Endothelial cell of umbilical vein (primary cell): ENCODE results near the gene NUTF2. TPM values are rescaled to one million over a fixed set of nuclear protein-coding genes. Genes with fewer than 3 reads are reported as not detected.
A peak's percentile ranks its signal among the peaks of the same experiment; 100 is the strongest.

ENCODE experiments used
- BruUV-seq: library from RNA; stranded (reverse); fragments of 400-500 nt; replicated peaks from 2 replicates; lab custom pipeline; 2021; lab: Mats Ljungman, UMichigan
- CTCF ChIA-PET: fragments of 300-600, 350-600 bp; sonication (Branson Sonifier 250); formaldehyde crosslinking; loops from one replicate; lab custom pipeline; 2021; ENCODE audit warnings: antibody characterized with exemption, inconsistent platforms; lab: Charles Lee
- POLR2A ChIA-PET: fragments of 300-600, 350-600 bp; sonication (Branson Sonifier 250); formaldehyde crosslinking; loops from one replicate; lab custom pipeline; 2021; ENCODE audit warnings: antibody characterized with exemption, inconsistent platforms; lab: Charles Lee
- DNase-seq: peaks from one replicate; pipeline ENCODE4 v3.0.0-alpha.2; 2011; ENCODE audit warnings: low read depth, low spot score
- FAIRE-seq: peaks from 2 replicates; lab custom pipeline; 2011; peaks lifted over from hg19 to GRCh38; lab: Jason Lieb, UNC
- H2AFZ ChIP-seq: 2 replicates; pipeline ENCODE4 v1.6.0; 2012; ENCODE audit warnings: low read depth, low read length, control low read depth, inconsistent platforms
- H3K27ac ChIP-seq: 2 replicates; pipeline ENCODE4 v1.5.1; 2011; ENCODE audit warnings: low read depth, mild to moderate bottlenecking, control low read depth, low read length, moderate library complexity; ENCODE audit not compliant: insufficient read depth
- H3K27me3 ChIP-seq, 2 experiments: 2 replicates each; pipeline versions ENCODE4 v1.6.0 to v1.6.1; 2011; ENCODE audit warnings: low read length in 2 of 2, mixed read lengths in 1 of 2; ENCODE audit not compliant: control insufficient read depth in 2 of 2, insufficient read depth in 2 of 2
- H3K36me3 ChIP-seq, 2 experiments: 2 replicates in 1 of 2; 3 replicates in 1 of 2; pipeline ENCODE4 v1.5.1; 2011; ENCODE audit warnings: low read length in 2 of 2, mild to moderate bottlenecking in 1 of 2, moderate library complexity in 1 of 2; ENCODE audit not compliant: control insufficient read depth in 2 of 2, insufficient read depth in 2 of 2; ENCODE audit errors: extremely low read depth in 1 of 2
- H3K4me1 ChIP-seq: 3 replicates; pipeline ENCODE4 v1.5.1; 2011; ENCODE audit warnings: mild to moderate bottlenecking, low read length; ENCODE audit not compliant: control insufficient read depth, insufficient read depth; ENCODE audit errors: extremely low read depth
- H3K4me2 ChIP-seq: 2 replicates; pipeline ENCODE4 v1.6.1; 2011; ENCODE audit warnings: low read length, control low read depth, mixed read lengths; ENCODE audit not compliant: insufficient read depth
- H3K4me3 ChIP-seq, 3 experiments: fragments of 200-600 bp in 1 of 3; sonication (generic), shearing (Covaris generic) in 1 of 3; replicated peaks in 1 of 3; 2 replicates each; pipeline ENCODE4 v1.5.1; 2011 to 2016; ENCODE audit warnings: control low read depth in 3 of 3, low read length in 3 of 3, mild to moderate bottlenecking in 2 of 3, inconsistent platforms in 1 of 3, low read depth in 1 of 3, moderate library complexity in 1 of 3; ENCODE audit not compliant: insufficient read depth in 1 of 3
- H3K79me2 ChIP-seq: 2 replicates; pipeline ENCODE4 v1.6.0; 2012; ENCODE audit warnings: low read length, inconsistent platforms; ENCODE audit not compliant: control insufficient read depth, insufficient read depth
- H3K9ac ChIP-seq: replicated peaks from 2 replicates; pipeline ENCODE3; 2011; ENCODE audit warnings: low read length, control low read depth; ENCODE audit not compliant: insufficient read depth; ENCODE audit errors: extremely low read depth
- H3K9me1 ChIP-seq: replicated peaks from 3 replicates; pipeline ENCODE4 v1.6.0; 2011; ENCODE audit warnings: mild to moderate bottlenecking, low read length; ENCODE audit not compliant: control insufficient read depth, insufficient read depth; ENCODE audit errors: extremely low read depth
- H3K9me3 ChIP-seq: replicated peaks from 2 replicates; pipeline ENCODE4 v1.5.1; 2012; ENCODE audit warnings: low read length, inconsistent platforms; ENCODE audit not compliant: control insufficient read depth, insufficient read depth
- H4K20me1 ChIP-seq: replicated peaks from 2 replicates; pipeline ENCODE3; 2011; ENCODE audit warnings: mild to moderate bottlenecking, low read length; ENCODE audit not compliant: control insufficient read depth, insufficient read depth; ENCODE audit errors: extremely low read depth
- CTCF ChIP-seq, 2 donors: IDR thresholded peaks; 1 replicate in 1 of 2; 2 replicates in 1 of 2; pipeline ENCODE4 v1.5.1; 2011; ENCODE audit warnings: low read length in 2 of 2, mild to moderate bottlenecking in 2 of 2, moderate library complexity in 2 of 2, control low read depth in 1 of 2, inconsistent platforms in 1 of 2, low read depth in 1 of 2; ENCODE audit not compliant: insufficient read depth in 1 of 2; ENCODE audit errors: extremely low read depth in 1 of 2
- FOS ChIP-seq: IDR thresholded peaks from 2 replicates; pipeline ENCODE4 v1.6.1; 2011; ENCODE audit warnings: mild to moderate bottlenecking, low read length, moderate library complexity, borderline replicate concordance; ENCODE audit not compliant: insufficient read depth
- POLR2AphosphoS5 ChIP-seq: IDR thresholded peaks from 2 replicates; pipeline ENCODE4 v1.6.1; 2012; ENCODE audit warnings: low read depth, mild to moderate bottlenecking, control low read depth, low read length, moderate library complexity; ENCODE audit not compliant: insufficient read depth
- dilution Hi-C: fragments of 300-500 bp; cut with MboI; formaldehyde crosslinking; loops from one replicate; pipeline ENCODE4 v1.15.0; 2019; ENCODE audit warnings: low sequenced_read_pairs; ENCODE audit not compliant: extremely low pct_ligation_motif_present
- intact Hi-C: fragments of 100-400 bp; cut with micrococcal nuclease; formaldehyde crosslinking; loops from one replicate; pipeline ENCODE4 v1.10.0; 2022
- polyA plus RNA-seq, 4 experiments: library from polyadenylated mRNA; depleted of rRNA in 3 of 4; stranded (reverse) in 3 of 4; unstranded in 1 of 4; fragments of >200 nt; gene quantifications; 2 replicates each; pipeline versions ENCODE4 v1.2.1 to v1.2.3, GENCODE V29; 2011 to 2012; ENCODE audit warnings: missing spikeins in 1 of 4
- total RNA-seq: library from RNA; stranded (reverse); gene quantifications from 2 replicates; pipeline ENCODE4 v1.2.3, GENCODE V29; 2021

NUTF2 gene
- total and polyA plus RNA-seq, 2 donors (not counting 3 experiments of a cell fraction or from before 2014, with no cell fraction given): 208 to 273 TPM

GRCh38 chr16:67842509-67843342 is 4.0 kb upstream of the NUTF2 start:
- intact Hi-C loops: loop anchor here (1.0 to 2.0 kb wide), 3 partner anchors 23 to 280 kb away; partner anchors contain the start of gene CTCF
- ChIA-PET CTCF (interaction anchor here (0.7 to 4.6 kb wide), 6 partner anchors 9 to 685 kb away, joined by 3 to 32 read pairs (median 5); no protein-coding TSS in a partner anchor), POLR2A (no interaction called here)
- FAIRE-seq: peak; percentile 49
- Histone ChIP-seq H3K9me1 (no peaks in the 10 kb centered on the region), H3K27me3 (no peaks in the 10 kb centered on the region), H3K9ac (peak overlapping the region; percentile 84), H3K4me1 (peaks cover 26% of the 10 kb centered on the region), H3K27ac (peak overlapping the region; percentile 77), H3K79me2 (peaks cover 31% of the 10 kb centered on the region), H3K36me3 (no peaks in the 10 kb centered on the region), H3K4me2 (peak overlapping the region; percentile 54), H4K20me1 (no peaks in the 10 kb centered on the region), H2AFZ (peak overlapping the region; percentile 92), H3K9me3 (no peaks in the 10 kb centered on the region), H3K4me3 (peak overlapping the region; percentile 2 to 58 (median 57))
- dilution Hi-C loops: no loop called here
- peak; percentile 73 for DNase-seq
- TSS peak; percentile 1 for BruUV-seq
- TF ChIP-seq POLR2AphosphoS5 (no peak), CTCF (IDR thresholded peaks at IDR 0.05; ENCODE audit: extremely low read depth in 1 of 2, insufficient read depth in 1 of 2, low read depth in 1 of 2, low read length in 2 of 2) (peak; percentile 13 to 47), FOS (no peak)
